Tibial artery (tissue), 4 donors: ENCODE data around the gene SPRYD4.
"Not testable (repeated sequence)": the region's sequence is repeated elsewhere in the genome, so short reads cannot be mapped to it uniquely, and the experiment has no call there.

ENCODE experiments used
- DNase-seq, 2 donors: peaks; one replicate each; pipeline ENCODE4 v3.0.0-alpha.2; 2019
- H3K27ac ChIP-seq, 2 donors: fragments of 200-600 bp; sonication (generic) in 1 of 2; 1 replicate in 1 of 2; 2 replicates in 1 of 2; pipeline ENCODE4 v1.5.1; 2018 to 2019; ENCODE audit warnings: mild to moderate bottlenecking in 1 of 2
- H3K27me3 ChIP-seq, 2 donors: fragments of 200-600 bp; sonication (generic) in 1 of 2; one replicate each; pipeline versions ENCODE4 v1.5.1 to v1.6.0; 2016 to 2019
- H3K36me3 ChIP-seq, 3 donors: fragments of 200-600 bp; sonication (generic) in 2 of 3; one replicate each; pipeline ENCODE4 v1.5.1; 2016 to 2019; ENCODE audit warnings: mild to moderate bottlenecking in 2 of 3
- H3K4me1 ChIP-seq, 4 donors: fragments of 200-600 bp; sonication (generic) in 2 of 4; 1 replicate in 3 of 4; 2 replicates in 1 of 4; pipeline ENCODE4 v1.5.1; 2016 to 2019
- H3K4me3 ChIP-seq, 2 donors: fragments of 200-600 bp; sonication (generic) in 1 of 2; 1 replicate in 1 of 2; 2 replicates in 1 of 2; pipeline ENCODE4 v1.5.1; 2018 to 2019; ENCODE audit warnings: mild to moderate bottlenecking in 2 of 2
- H3K9me3 ChIP-seq, 3 donors: fragments of 200-600 bp; sonication (generic) in 1 of 3; one replicate each; pipeline ENCODE4 v1.5.1; 2016 to 2019
- intact Hi-C: fragments of 100-400 bp; cut with DNase I; formaldehyde crosslinking; loops from one replicate; pipeline ENCODE4 v1.15.0; 2023; ENCODE audit warnings: low total_unique reads
- TF ChIP-seq, protein P1 (sequence below), 2 experiments: fragments of 200-600 bp in 1 of 2; fragments of 450-650 bp in 1 of 2; IDR thresholded peaks; one replicate each; pipeline ENCODE4 v1.5.1; 2017 to 2019; ENCODE audit warnings: antibody characterized with exemption in 2 of 2, mild to moderate bottlenecking in 1 of 2, moderate library complexity in 1 of 2

SPRYD4 gene

GRCh38 chr12:56510786-56511185 lies 42.4 kb downstream of the SPRYD4 start:
- Histone ChIP-seq H3K4me3 (no peak overlapping the region), H3K27ac (no peak overlapping the region), H3K36me3 (no peaks in the 10 kb centered on the region), H3K9me3 (no peaks in the 10 kb centered on the region), H3K27me3 (no peaks in the 10 kb centered on the region), H3K4me1 (peaks cover 0 to 4% (median 2%) of the 10 kb centered on the region in 4 donors)
- intact Hi-C loops, result loop anchor here (5.0 kb wide), 1 partner anchor 62 kb away; no protein-coding TSS in a partner anchor
- no peak for DNase-seq
- TF ChIP-seq, protein P1, sequence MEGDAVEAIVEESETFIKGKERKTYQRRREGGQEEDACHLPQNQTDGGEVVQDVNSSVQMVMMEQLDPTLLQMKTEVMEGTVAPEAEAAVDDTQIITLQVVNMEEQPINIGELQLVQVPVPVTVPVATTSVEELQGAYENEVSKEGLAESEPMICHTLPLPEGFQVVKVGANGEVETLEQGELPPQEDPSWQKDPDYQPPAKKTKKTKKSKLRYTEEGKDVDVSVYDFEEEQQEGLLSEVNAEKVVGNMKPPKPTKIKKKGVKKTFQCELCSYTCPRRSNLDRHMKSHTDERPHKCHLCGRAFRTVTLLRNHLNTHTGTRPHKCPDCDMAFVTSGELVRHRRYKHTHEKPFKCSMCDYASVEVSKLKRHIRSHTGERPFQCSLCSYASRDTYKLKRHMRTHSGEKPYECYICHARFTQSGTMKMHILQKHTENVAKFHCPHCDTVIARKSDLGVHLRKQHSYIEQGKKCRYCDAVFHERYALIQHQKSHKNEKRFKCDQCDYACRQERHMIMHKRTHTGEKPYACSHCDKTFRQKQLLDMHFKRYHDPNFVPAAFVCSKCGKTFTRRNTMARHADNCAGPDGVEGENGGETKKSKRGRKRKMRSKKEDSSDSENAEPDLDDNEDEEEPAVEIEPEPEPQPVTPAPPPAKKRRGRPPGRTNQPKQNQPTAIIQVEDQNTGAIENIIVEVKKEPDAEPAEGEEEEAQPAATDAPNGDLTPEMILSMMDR (IDR thresholded peaks at IDR 0.05), result no peak

DNA sequence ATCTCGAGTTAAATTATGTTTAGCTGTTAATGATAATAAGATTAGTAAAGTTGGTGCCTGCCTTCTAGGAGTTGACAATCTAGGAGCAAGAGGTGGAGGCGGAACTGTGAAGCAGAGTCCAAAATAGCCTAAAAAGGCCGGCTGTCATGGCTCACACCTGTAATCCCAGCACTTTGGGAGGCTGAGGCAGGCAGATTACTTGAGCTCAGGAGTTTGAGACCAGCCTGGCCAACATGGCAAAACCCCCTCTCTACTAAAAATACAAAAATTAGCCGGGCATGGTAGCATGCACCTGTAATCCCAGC lies 45.6 kb downstream of the SPRYD4 start:
- intact Hi-C loops, result loop anchor here (5.0 kb wide), 1 partner anchor 58 kb away; no protein-coding TSS in a partner anchor
- DNase-seq, H3K27me3 ChIP-seq, H3K4me3 ChIP-seq, H3K27ac ChIP-seq, H3K9me3 ChIP-seq, H3K4me1 ChIP-seq, H3K36me3 ChIP-seq: not testable (repeated sequence)

- no peak for DNase-seq
- no peak overlapping the region for H3K4me3 ChIP-seq
- intact Hi-C loops, result no loop called here
Observed at GRCh38 chr12:56517854-56518253, 49.5 kb downstream of the SPRYD4 start.

GRCh38 chr12:56518570-56518969 lies 50.2 kb downstream of the SPRYD4 start:
- TF ChIP-seq, protein P1 (IDR thresholded peaks at IDR 0.05), result no peak
- intact Hi-C loops, result no loop called here
- Histone ChIP-seq H3K27me3 (no peaks in the 10 kb centered on the region), H3K36me3 (no peaks in the 10 kb centered on the region), H3K4me1 (peaks cover 0 to 35% (median 15%) of the 10 kb centered on the region in 4 donors), H3K9me3 (no peaks in the 10 kb centered on the region), H3K27ac (no peak overlapping the region), H3K4me3 (no peak overlapping the region)
- DNase-seq, result no peak

More at GRCh38 chr12:56517854-56518253, 49.5 kb downstream of the SPRYD4 start:
- peaks cover 0 to 28% (median 11%) of the 10 kb centered on the region in 4 donors for H3K4me1 ChIP-seq
- H3K36me3 ChIP-seq, result no peaks in the 10 kb centered on the region
- no peaks in the 10 kb centered on the region for H3K9me3 ChIP-seq
- no peak overlapping the region for H3K27ac ChIP-seq
- no peaks in the 10 kb centered on the region for H3K27me3 ChIP-seq
- TF ChIP-seq, protein P1 (IDR thresholded peaks at IDR 0.05), result no peak

- no peaks in the 10 kb centered on the region for H3K27me3 ChIP-seq
- TF ChIP-seq, protein P1 (IDR thresholded peaks at IDR 0.05), result no peak
- peak overlapping the region; percentile 62 to 74 for H3K4me3 ChIP-seq
- H3K36me3 ChIP-seq, result no peaks in the 10 kb centered on the region
- peaks cover 0 to 46% (median 24%) of the 10 kb centered on the region in 4 donors for H3K4me1 ChIP-seq
- no peak for DNase-seq
- H3K9me3 ChIP-seq, result no peaks in the 10 kb centered on the region
- peak overlapping the region; percentile 89 for H3K27ac ChIP-seq
- intact Hi-C loops, result no loop called here
Observed at GRCh38 chr12:56520048-56520447, 51.7 kb downstream of the SPRYD4 start.

GRCh38 chr12:56520506-56520905 lies 52.1 kb downstream of the SPRYD4 start:
- Histone ChIP-seq H3K4me3 (peak overlapping the region; percentile 62 to 74), H3K36me3 (no peaks in the 10 kb centered on the region), H3K27ac (peak overlapping the region; percentile 89), H3K27me3 (no peaks in the 10 kb centered on the region), H3K4me1 (peaks cover 0 to 49% (median 27%) of the 10 kb centered on the region in 4 donors), H3K9me3 (no peaks in the 10 kb centered on the region)
- no peak for DNase-seq
- intact Hi-C loops, result no loop called here
- TF ChIP-seq, protein P1 (IDR thresholded peaks at IDR 0.05), result no peak
